Muscle of leg (tissue), 11 donors: Measurements from ENCODE around the gene EEA1. TPM values are rescaled to one million over a fixed set of nuclear protein-coding genes. Genes with fewer than 3 reads are reported as not detected.
A peak's percentile ranks its signal among the peaks of the same experiment; 100 is the strongest.

ENCODE experiments used
- DNase-seq: peaks from one replicate; pipeline ENCODE4 v3.0.0; 2013
- H3K27ac ChIP-seq: one replicate; pipeline ENCODE4 v1.5.1; 2013; ENCODE audit warnings: mild to moderate bottlenecking, low read length, control low read depth
- H3K27me3 ChIP-seq: one replicate; pipeline ENCODE4 v1.6.1; 2013; ENCODE audit warnings: low read length; ENCODE audit not compliant: control insufficient read depth, insufficient read depth
- H3K36me3 ChIP-seq: one replicate; pipeline ENCODE4 v1.6.1; 2013; ENCODE audit warnings: low read length; ENCODE audit not compliant: control insufficient read depth, insufficient read depth
- H3K4me1 ChIP-seq: one replicate; pipeline ENCODE4 v1.6.1; 2013; ENCODE audit warnings: low read length; ENCODE audit not compliant: control insufficient read depth, insufficient read depth
- H3K4me3 ChIP-seq: one replicate; pipeline ENCODE4 v1.5.1; 2013; ENCODE audit warnings: low read length, control low read depth
- H3K9me3 ChIP-seq: replicated peaks from 2 replicates; pipeline ENCODE4 v1.6.1; 2013; ENCODE audit warnings: low read depth, low read length; ENCODE audit not compliant: control insufficient read depth
- WGBS: methylation state at CpG from one replicate; pipeline ENCODE4 v1.1.5; 2013; ENCODE audit warnings: missing lambda C conversion rate; ENCODE audit not compliant: insufficient coverage; 5-methylcytosine and 5-hydroxymethylcytosine counted together
- polyA plus RNA-seq, 8 donors: library from polyadenylated mRNA; unstranded; fragments of 120-200 nt; gene quantifications; one replicate each; pipeline versions ENCODE4 v1.2.1 to v1.2.3, GENCODE V29; 2013; ENCODE audit warnings: inconsistent platforms in 1 of 8, low replicate concordance in 1 of 8; ENCODE audit not compliant: insufficient read length in 8 of 8, insufficient read depth in 1 of 8
- total RNA-seq: library from RNA; stranded (reverse); fragments of 120-200 nt; gene quantifications from one replicate; pipeline ENCODE4 v1.2.4, GENCODE V29; 2013

EEA1 gene
- total and polyA plus RNA-seq, 9 donors: 11.6 to 24.7 (median 20.7) TPM

- peaks cover 6% of the 10 kb centered on the region for H3K4me1 ChIP-seq
- no peaks in the 10 kb centered on the region for H3K27me3 ChIP-seq
- WGBS: 6% methylated on average over 2 of the region's 3 CpGs
- H3K4me3 ChIP-seq: no peak overlapping the region
- DNase-seq: peak; percentile 94
- peak overlapping the region; percentile 79 for H3K27ac ChIP-seq
- no peaks in the 10 kb centered on the region for H3K9me3 ChIP-seq
- H3K36me3 ChIP-seq: no peaks in the 10 kb centered on the region
These were observed 29.6 kb downstream of the EEA1 start for GRCh38 chr12:92899386-92900001.

- no peaks in the 10 kb centered on the region for H3K36me3 ChIP-seq
- peaks cover 6% of the 10 kb centered on the region for H3K4me1 ChIP-seq
- no peak for DNase-seq
- peak overlapping the region; percentile 69 for H3K27ac ChIP-seq
- H3K9me3 ChIP-seq: no peaks in the 10 kb centered on the region
- H3K4me3 ChIP-seq: no peak overlapping the region
- H3K27me3 ChIP-seq: no peaks in the 10 kb centered on the region
These were observed 30.3 kb downstream of the EEA1 start for GRCh38 chr12:92898755-92899154.

- no peak overlapping the region for H3K27ac ChIP-seq
These were observed 31.3 kb downstream of the EEA1 start for GRCh38 chr12:92897844-92898243.

GRCh38 chr12:92890601-92891106, 38.4 kb downstream of the EEA1 start:
- no peak overlapping the region for H3K4me3 ChIP-seq
- H3K4me1 ChIP-seq: no peaks in the 10 kb centered on the region
- no peak for DNase-seq
- WGBS: no CpG with 5 or more reads among the region's 3 CpGs
- H3K27me3 ChIP-seq: no peaks in the 10 kb centered on the region
- H3K27ac ChIP-seq: no peak overlapping the region
- H3K9me3 ChIP-seq: no peaks in the 10 kb centered on the region
- peaks cover 5% of the 10 kb centered on the region for H3K36me3 ChIP-seq

More at GRCh38 chr12:92897844-92898243, 31.3 kb downstream of the EEA1 start:
- H3K9me3 ChIP-seq: no peaks in the 10 kb centered on the region
- WGBS: no CpG with 5 or more reads among the region's 5 CpGs
- H3K4me3 ChIP-seq: no peak overlapping the region
- H3K27me3 ChIP-seq: no peaks in the 10 kb centered on the region
- H3K4me1 ChIP-seq: peaks cover 6% of the 10 kb centered on the region
- H3K36me3 ChIP-seq: no peaks in the 10 kb centered on the region
- no peak for DNase-seq

GRCh38 chr12:92886131-92886530, 43.0 kb downstream of the EEA1 start:
- Histone ChIP-seq H3K27me3 (no peaks in the 10 kb centered on the region), H3K27ac (no peak overlapping the region), H3K9me3 (no peaks in the 10 kb centered on the region), H3K4me3 (no peak overlapping the region), H3K36me3 (peaks cover 9% of the 10 kb centered on the region), H3K4me1 (no peaks in the 10 kb centered on the region)
- no CpG with 5 or more reads among the region's 2 CpGs for WGBS
- DNase-seq: no peak

GRCh38 chr12:92879698-92880322, 49.3 kb downstream of the EEA1 start:
- no peak for DNase-seq
- Histone ChIP-seq H3K27ac (no peak overlapping the region), H3K9me3 (peaks cover 19% of the 10 kb centered on the region), H3K36me3 (peaks cover 27% of the 10 kb centered on the region), H3K4me1 (no peaks in the 10 kb centered on the region), H3K4me3 (no peak overlapping the region), H3K27me3 (no peaks in the 10 kb centered on the region)
- 71% methylated on average over 1 of the region's 2 CpGs for WGBS

- no peak overlapping the region for H3K4me3 ChIP-seq
- peaks cover 22% of the 10 kb centered on the region for H3K36me3 ChIP-seq
- peaks cover 19% of the 10 kb centered on the region for H3K9me3 ChIP-seq
- no peak for DNase-seq
- no peaks in the 10 kb centered on the region for H3K27me3 ChIP-seq
- no peak overlapping the region for H3K27ac ChIP-seq
- WGBS: no CpG with 5 or more reads among the region's 1 CpG
- no peaks in the 10 kb centered on the region for H3K4me1 ChIP-seq
These were observed 51.2 kb downstream of the EEA1 start for GRCh38 chr12:92877904-92878303.

- H3K36me3 ChIP-seq: peaks cover 22% of the 10 kb centered on the region
- H3K27ac ChIP-seq: no peak overlapping the region
- H3K27me3 ChIP-seq: no peaks in the 10 kb centered on the region
- no peaks in the 10 kb centered on the region for H3K4me1 ChIP-seq
- no peak for DNase-seq
- H3K9me3 ChIP-seq: peaks cover 19% of the 10 kb centered on the region
- no CpG with 5 or more reads among the region's 3 CpGs for WGBS
- no peak overlapping the region for H3K4me3 ChIP-seq
These were observed 52.6 kb downstream of the EEA1 start for GRCh38 chr12:92876496-92876895.

- H3K27ac ChIP-seq: no peak overlapping the region
- peak overlapping the region; percentile 4 for H3K4me3 ChIP-seq
- WGBS: no CpG with 5 or more reads among the region's 3 CpGs
These were observed 58.0 kb downstream of the EEA1 start for GRCh38 chr12:92871116-92871515.

GRCh38 chr12:92866418-92866817, 62.7 kb downstream of the EEA1 start:
- DNase-seq: no peak
- H3K4me1 ChIP-seq: no peaks in the 10 kb centered on the region
- H3K27me3 ChIP-seq: no peaks in the 10 kb centered on the region
- no peak overlapping the region for H3K27ac ChIP-seq
- H3K9me3 ChIP-seq: no peaks in the 10 kb centered on the region
- WGBS: 100% methylated on average over 1 of the region's 2 CpGs
- peaks cover 7% of the 10 kb centered on the region for H3K36me3 ChIP-seq
- H3K4me3 ChIP-seq: no peak overlapping the region

More at GRCh38 chr12:92871116-92871515, 58.0 kb downstream of the EEA1 start:
- Histone ChIP-seq H3K27me3 (no peaks in the 10 kb centered on the region), H3K9me3 (no peaks in the 10 kb centered on the region), H3K36me3 (no peaks in the 10 kb centered on the region), H3K4me1 (no peaks in the 10 kb centered on the region)
- DNase-seq: peak; percentile 69
